ENCODE data around the gene SGCD.

Gene SGCD

DNA sequence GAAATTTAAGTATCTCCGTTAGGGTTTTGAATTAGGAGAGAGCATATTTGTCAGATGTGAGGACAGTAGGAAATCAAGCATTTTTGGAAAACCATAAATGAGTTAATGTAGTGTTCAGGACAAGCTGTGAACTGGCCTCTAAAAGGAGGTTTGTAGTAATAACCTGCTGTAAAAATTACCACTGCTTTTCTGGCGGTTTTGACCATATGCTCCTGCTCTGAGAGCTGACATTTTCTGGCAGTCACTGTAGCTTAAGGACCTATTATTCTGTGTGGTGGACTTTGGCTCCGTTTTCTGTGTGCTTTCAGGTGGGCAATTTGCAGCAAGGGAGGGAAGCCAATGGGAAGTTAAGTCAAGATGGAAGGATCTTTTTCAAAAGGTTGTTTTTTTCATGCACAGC is 111.1 kb downstream of the SGCD start:
- Histone ChIP-seq H3K9me3 (ENCODE audit: control insufficient read depth, insufficient read depth, low read depth, low read length) (no peaks in the 10 kb centered on the region), H3K36me3 (ENCODE audit: control insufficient read depth in 2 of 2, insufficient read depth in 1 of 2, low read length in 2 of 2) (no peaks in the 10 kb centered on the region), H3K4me3 (ENCODE audit: low read depth, low read length) (no peak overlapping the region), H3K4me1 (ENCODE audit: control insufficient read depth, insufficient read depth, low read length) (no peaks in the 10 kb centered on the region), H3K27ac (ENCODE audit: extremely low read depth, low read depth, low read length) (no peak overlapping the region)
- ChIA-PET POLR2A (no interaction called here), CTCF (no interaction called here)
- no peak for TF ChIP-seq ZNF157 (tag by site-specific recombination; IDR thresholded peaks at IDR 0.05)
- no peak for TF ChIP-seq ZNF121 (tag by site-specific recombination; IDR thresholded peaks at IDR 0.05)
- no peak for TF ChIP-seq ZNF623 (tag by site-specific recombination; IDR thresholded peaks at IDR 0.05)
- no peak for TF ChIP-seq ZNF175 (tag by site-specific recombination; IDR thresholded peaks at IDR 0.05)
- TF ChIP-seq ZNF324 (tag by site-specific recombination; IDR thresholded peaks at IDR 0.05) = no peak
- TF ChIP-seq ZSCAN16 (tag by site-specific recombination; IDR thresholded peaks at IDR 0.05) = no peak
- TF ChIP-seq ZNF548 (tag by site-specific recombination; IDR thresholded peaks at IDR 0.05) = no peak
- TF ChIP-seq ZBTB17 (tag by site-specific recombination; IDR thresholded peaks at IDR 0.05) = no peak

DNA sequence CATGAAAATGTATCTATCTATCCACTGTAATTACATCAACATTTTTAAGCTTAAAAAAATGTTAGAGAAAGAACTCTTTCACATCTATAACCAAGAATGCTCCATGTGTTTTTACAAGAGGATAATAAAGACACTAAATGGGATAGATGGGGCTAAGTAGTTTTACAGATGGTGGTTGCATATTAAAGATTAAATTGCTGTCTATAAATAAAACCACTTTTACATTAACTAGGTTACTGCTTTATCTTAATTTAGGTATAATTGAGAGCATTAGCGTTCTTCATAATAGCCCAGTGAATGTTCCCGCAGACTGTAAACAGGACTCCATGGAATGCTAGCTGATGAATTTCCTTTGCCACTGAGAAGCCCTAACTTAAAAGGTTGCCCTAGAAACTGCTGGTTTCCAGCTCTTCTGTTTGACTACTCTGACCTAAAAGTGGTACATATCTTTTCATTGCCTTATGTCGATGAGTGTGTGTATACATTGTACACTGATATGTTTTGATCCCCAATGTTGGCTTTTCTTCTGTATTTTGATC is 117.9 kb downstream of the SGCD start:
- TF ChIP-seq ZNF155 (tag by site-specific recombination; IDR thresholded peaks at IDR 0.05) = no peak
- TF ChIP-seq ZIC2 (tag by site-specific recombination; IDR thresholded peaks at IDR 0.05) = no peak
- no peak for TF ChIP-seq ZNF473 (tag by site-specific recombination; IDR thresholded peaks at IDR 0.05)
- no peak for TF ChIP-seq ZNF654 (tag by site-specific recombination; IDR thresholded peaks at IDR 0.05; ENCODE audit: low read depth)
- no peak for TF ChIP-seq ZXDB (tag by site-specific recombination; IDR thresholded peaks at IDR 0.05)
- Histone ChIP-seq H3K27ac (ENCODE audit: extremely low read depth, low read depth, low read length) (no peak overlapping the region), H3K4me1 (ENCODE audit: control insufficient read depth, insufficient read depth, low read length) (no peaks in the 10 kb centered on the region), H3K36me3 (ENCODE audit: control insufficient read depth in 2 of 2, insufficient read depth in 1 of 2, low read length in 2 of 2) (no peaks in the 10 kb centered on the region), H3K9me3 (ENCODE audit: control insufficient read depth, insufficient read depth, low read depth, low read length) (no peaks in the 10 kb centered on the region), H3K4me3 (ENCODE audit: low read depth, low read length) (no peak overlapping the region)
- ChIA-PET POLR2A (no interaction called here), CTCF (no interaction called here)

DNA sequence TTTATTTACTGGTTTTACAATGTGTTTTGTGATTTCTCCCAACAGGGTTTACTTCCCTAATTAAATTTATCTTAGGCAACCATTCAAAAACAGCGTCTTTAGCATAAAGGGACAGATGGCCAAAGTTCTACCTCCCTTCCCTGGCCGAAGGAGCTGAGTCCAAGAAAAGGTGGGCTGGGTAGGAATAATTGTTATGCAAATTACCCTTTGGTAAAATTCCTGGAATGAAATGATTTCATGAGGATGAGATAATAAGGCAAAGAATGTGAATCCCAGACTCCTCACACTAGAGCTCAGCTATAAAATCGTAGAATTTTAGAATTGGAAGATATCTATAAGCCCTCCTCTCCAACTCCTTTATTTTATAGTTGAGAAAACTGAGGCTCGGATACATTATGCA is 119.6 kb downstream of the SGCD start:
- CTCF ChIA-PET = no interaction called here
- Histone ChIP-seq H3K9me3 (ENCODE audit: control insufficient read depth, insufficient read depth, low read depth, low read length) (no peaks in the 10 kb centered on the region), H3K27ac (ENCODE audit: extremely low read depth, low read depth, low read length) (no peak overlapping the region), H3K36me3 (ENCODE audit: control insufficient read depth in 2 of 2, insufficient read depth in 1 of 2, low read length in 2 of 2) (no peaks in the 10 kb centered on the region), H3K4me3 (ENCODE audit: low read depth, low read length) (no peak overlapping the region), H3K4me1 (ENCODE audit: control insufficient read depth, insufficient read depth, low read length) (no peaks in the 10 kb centered on the region)
- POLR2A ChIA-PET = no interaction called here
- TF ChIP-seq HOXC10 (CRISPR knock-in tag; IDR thresholded peaks at IDR 0.05) (no peak), ZNF138 (tag by site-specific recombination; IDR thresholded peaks at IDR 0.05; ENCODE audit: borderline replicate concordance) (no peak), ZNF629 (tag by site-specific recombination; IDR thresholded peaks at IDR 0.05) (no peak), ZNF354C (tag by site-specific recombination; IDR thresholded peaks at IDR 0.05; ENCODE audit: borderline replicate concordance, low read depth) (no peak), KLF16 (tag by site-specific recombination; IDR thresholded peaks at IDR 0.05) (no peak), ZNF514 (tag by site-specific recombination; IDR thresholded peaks at IDR 0.05) (no peak), ZFP69B (tag by site-specific recombination; IDR thresholded peaks at IDR 0.05) (no peak)
- TF ChIP-seq, protein P1, sequence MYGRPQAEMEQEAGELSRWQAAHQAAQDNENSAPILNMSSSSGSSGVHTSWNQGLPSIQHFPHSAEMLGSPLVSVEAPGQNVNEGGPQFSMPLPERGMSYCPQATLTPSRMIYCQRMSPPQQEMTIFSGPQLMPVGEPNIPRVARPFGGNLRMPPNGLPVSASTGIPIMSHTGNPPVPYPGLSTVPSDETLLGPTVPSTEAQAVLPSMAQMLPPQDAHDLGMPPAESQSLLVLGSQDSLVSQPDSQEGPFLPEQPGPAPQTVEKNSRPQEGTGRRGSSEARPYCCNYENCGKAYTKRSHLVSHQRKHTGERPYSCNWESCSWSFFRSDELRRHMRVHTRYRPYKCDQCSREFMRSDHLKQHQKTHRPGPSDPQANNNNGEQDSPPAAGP (tag by site-specific recombination; IDR thresholded peaks at IDR 0.05) = no peak
- TF ChIP-seq, protein P2, sequence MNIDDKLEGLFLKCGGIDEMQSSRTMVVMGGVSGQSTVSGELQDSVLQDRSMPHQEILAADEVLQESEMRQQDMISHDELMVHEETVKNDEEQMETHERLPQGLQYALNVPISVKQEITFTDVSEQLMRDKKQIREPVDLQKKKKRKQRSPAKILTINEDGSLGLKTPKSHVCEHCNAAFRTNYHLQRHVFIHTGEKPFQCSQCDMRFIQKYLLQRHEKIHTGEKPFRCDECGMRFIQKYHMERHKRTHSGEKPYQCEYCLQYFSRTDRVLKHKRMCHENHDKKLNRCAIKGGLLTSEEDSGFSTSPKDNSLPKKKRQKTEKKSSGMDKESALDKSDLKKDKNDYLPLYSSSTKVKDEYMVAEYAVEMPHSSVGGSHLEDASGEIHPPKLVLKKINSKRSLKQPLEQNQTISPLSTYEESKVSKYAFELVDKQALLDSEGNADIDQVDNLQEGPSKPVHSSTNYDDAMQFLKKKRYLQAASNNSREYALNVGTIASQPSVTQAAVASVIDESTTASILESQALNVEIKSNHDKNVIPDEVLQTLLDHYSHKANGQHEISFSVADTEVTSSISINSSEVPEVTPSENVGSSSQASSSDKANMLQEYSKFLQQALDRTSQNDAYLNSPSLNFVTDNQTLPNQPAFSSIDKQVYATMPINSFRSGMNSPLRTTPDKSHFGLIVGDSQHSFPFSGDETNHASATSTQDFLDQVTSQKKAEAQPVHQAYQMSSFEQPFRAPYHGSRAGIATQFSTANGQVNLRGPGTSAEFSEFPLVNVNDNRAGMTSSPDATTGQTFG (tag by site-specific recombination; IDR thresholded peaks at IDR 0.05; ENCODE audit: borderline replicate concordance) = no peak
- TF ChIP-seq, protein P3, sequence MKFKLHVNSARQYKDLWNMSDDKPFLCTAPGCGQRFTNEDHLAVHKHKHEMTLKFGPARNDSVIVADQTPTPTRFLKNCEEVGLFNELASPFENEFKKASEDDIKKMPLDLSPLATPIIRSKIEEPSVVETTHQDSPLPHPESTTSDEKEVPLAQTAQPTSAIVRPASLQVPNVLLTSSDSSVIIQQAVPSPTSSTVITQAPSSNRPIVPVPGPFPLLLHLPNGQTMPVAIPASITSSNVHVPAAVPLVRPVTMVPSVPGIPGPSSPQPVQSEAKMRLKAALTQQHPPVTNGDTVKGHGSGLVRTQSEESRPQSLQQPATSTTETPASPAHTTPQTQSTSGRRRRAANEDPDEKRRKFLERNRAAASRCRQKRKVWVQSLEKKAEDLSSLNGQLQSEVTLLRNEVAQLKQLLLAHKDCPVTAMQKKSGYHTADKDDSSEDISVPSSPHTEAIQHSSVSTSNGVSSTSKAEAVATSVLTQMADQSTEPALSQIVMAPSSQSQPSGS (tag by site-specific recombination; IDR thresholded peaks at IDR 0.05; ENCODE audit: low read depth) = no peak

Measured in HEK293 (cell line).